Measurements from ENCODE around the gene GPR150. TPM values are rescaled to one million over a fixed set of nuclear protein-coding genes. Genes with fewer than 3 reads are reported as not detected.

The GPR150 gene
- polyA plus RNA-seq, 1 of the 3 experiments (the other 2 are of a cell fraction) = 0.07 TPM

DNA sequence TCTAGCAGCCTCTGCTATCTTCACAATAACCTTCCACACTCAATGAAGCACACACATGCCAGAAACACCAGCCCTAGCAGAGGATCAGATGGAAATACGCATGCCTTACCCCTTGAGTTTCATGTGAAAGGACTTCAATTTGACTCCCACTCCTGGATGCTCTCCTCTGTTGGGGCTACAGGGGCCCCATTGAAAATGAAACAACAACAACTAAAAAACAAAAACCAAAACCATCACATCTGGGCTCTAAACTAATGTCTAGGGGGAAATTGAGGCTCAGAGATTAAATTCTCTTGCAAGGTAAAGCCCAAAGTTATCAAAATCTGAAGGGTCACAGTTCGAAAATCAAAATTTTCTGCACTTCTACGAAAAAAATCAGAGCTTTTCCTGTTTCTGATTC is 18.7 kb downstream of the GPR150 start:
- Histone ChIP-seq H3K27me3 (ENCODE audit: insufficient read depth) (no peaks in the 10 kb centered on the region), H3K9ac (no peak overlapping the region), H2AFZ (ENCODE audit: low read depth) (peak overlapping the region; percentile 17; the same call in 1 of the 2 replicates), H3K79me2 (ENCODE audit: insufficient read depth) (no peaks in the 10 kb centered on the region), H3K9me2 (no peaks in the 10 kb centered on the region), H3K4me3 (ENCODE audit: low read depth in 2 of 2, low read length in 1 of 2) (no peak overlapping the region), H3K36me3 (replicated peaks in 1 of 2; ENCODE audit: control insufficient read depth in 1 of 2, insufficient read depth in 2 of 2, low read length in 1 of 2) (no peaks in the 10 kb centered on the region), H4K20me1 (ENCODE audit: insufficient read depth) (no peaks in the 10 kb centered on the region), H3K4me2 (no peak overlapping the region), H3K27ac (ENCODE audit: low read depth in 2 of 2, low read length in 1 of 2) (no peak overlapping the region), H3K9me3 (no peaks in the 10 kb centered on the region), H3K4me1 (ENCODE audit: control insufficient read depth in 1 of 2, insufficient read depth in 2 of 2, low read depth in 1 of 2, low read length in 1 of 2) (no peaks in the 10 kb centered on the region), H3F3A (replicated peaks; ENCODE audit: insufficient read depth) (no peaks in the 10 kb centered on the region)
- DNase-seq = no peak
- WGBS (ENCODE audit: low lambda C conversion rate) = 36% methylated on average over 3 of the region's 3 CpGs
- ChIA-PET CTCF (interaction anchor here (1.8 kb wide), 1 partner anchor 143 kb away, joined by 3 read pairs; no protein-coding TSS in a partner anchor), POLR2A (no interaction called here)
- TF ChIP-seq RXRA (IDR thresholded peaks at IDR 0.05; ENCODE audit: borderline replicate concordance, low read depth) (no peak), EZH2phosphoT487 (IDR thresholded peaks at IDR 0.05; ENCODE audit: borderline replicate concordance, low read depth) (no peak), JUND (IDR thresholded peaks at IDR 0.05) (no peak), GABPA (IDR thresholded peaks at IDR 0.05; ENCODE audit: low read depth) (no peak)
- TF ChIP-seq, protein P1, sequence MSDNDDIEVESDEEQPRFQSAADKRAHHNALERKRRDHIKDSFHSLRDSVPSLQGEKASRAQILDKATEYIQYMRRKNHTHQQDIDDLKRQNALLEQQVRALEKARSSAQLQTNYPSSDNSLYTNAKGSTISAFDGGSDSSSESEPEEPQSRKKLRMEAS (IDR thresholded peaks at IDR 0.05; ENCODE audit: low read depth) = no peak
- TF ChIP-seq, protein P2, sequence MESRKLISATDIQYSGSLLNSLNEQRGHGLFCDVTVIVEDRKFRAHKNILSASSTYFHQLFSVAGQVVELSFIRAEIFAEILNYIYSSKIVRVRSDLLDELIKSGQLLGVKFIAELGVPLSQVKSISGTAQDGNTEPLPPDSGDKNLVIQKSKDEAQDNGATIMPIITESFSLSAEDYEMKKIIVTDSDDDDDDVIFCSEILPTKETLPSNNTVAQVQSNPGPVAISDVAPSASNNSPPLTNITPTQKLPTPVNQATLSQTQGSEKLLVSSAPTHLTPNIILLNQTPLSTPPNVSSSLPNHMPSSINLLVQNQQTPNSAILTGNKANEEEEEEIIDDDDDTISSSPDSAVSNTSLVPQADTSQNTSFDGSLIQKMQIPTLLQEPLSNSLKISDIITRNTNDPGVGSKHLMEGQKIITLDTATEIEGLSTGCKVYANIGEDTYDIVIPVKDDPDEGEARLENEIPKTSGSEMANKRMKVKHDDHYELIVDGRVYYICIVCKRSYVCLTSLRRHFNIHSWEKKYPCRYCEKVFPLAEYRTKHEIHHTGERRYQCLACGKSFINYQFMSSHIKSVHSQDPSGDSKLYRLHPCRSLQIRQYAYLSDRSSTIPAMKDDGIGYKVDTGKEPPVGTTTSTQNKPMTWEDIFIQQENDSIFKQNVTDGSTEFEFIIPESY (IDR thresholded peaks at IDR 0.05; ENCODE audit: borderline replicate concordance, low read depth) = no peak
- TF ChIP-seq, protein P3, sequence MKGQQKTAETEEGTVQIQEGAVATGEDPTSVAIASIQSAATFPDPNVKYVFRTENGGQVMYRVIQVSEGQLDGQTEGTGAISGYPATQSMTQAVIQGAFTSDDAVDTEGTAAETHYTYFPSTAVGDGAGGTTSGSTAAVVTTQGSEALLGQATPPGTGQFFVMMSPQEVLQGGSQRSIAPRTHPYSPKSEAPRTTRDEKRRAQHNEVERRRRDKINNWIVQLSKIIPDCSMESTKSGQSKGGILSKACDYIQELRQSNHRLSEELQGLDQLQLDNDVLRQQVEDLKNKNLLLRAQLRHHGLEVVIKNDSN (IDR thresholded peaks at IDR 0.05; ENCODE audit: borderline replicate concordance, low read depth) = no peak

DNA sequence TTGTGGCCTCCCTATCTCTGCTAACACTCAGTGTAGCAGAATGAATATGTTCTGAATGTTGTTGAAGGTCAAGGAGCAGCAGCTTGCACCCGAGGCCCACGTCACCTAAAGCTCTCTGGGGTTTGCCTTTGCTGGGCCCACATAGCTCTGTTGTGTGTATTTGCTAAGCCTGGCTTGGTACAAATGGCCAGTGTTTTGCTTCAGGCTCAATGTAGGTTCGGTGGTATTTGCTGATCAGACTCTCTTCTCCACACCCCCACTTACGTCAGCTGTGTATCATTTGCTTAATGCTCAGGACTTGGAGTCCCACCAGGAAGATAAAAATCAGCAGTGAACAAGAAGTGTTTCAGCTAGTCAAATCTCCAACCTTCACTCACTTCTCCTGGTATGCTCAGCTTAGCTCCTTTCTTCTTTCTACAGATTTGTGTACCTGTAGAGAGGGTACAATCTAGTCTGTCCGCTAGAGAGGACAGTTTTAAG is 21.9 kb downstream of the GPR150 start:
- no peak for TF ChIP-seq YY1 (IDR thresholded peaks at IDR 0.05; ENCODE audit: low read depth)
- no peak for TF ChIP-seq NRF1 (IDR thresholded peaks at IDR 0.05; ENCODE audit: low read depth, low read length)
- TF ChIP-seq, protein P4, sequence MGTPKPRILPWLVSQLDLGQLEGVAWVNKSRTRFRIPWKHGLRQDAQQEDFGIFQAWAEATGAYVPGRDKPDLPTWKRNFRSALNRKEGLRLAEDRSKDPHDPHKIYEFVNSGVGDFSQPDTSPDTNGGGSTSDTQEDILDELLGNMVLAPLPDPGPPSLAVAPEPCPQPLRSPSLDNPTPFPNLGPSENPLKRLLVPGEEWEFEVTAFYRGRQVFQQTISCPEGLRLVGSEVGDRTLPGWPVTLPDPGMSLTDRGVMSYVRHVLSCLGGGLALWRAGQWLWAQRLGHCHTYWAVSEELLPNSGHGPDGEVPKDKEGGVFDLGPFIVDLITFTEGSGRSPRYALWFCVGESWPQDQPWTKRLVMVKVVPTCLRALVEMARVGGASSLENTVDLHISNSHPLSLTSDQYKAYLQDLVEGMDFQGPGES (IDR thresholded peaks at IDR 0.05; ENCODE audit: low read depth, low read length) = no peak
- no peak for TF ChIP-seq RFX5 (IDR thresholded peaks at IDR 0.05; ENCODE audit: low read length)
- TF ChIP-seq FOXJ3 (CRISPR knock-in tag; IDR thresholded peaks at IDR 0.05) = no peak
- TF ChIP-seq TEAD4 (IDR thresholded peaks at IDR 0.05; ENCODE audit: borderline replicate concordance, insufficient read depth) = no peak
- no peak for TF ChIP-seq NFIC (IDR thresholded peaks at IDR 0.05; ENCODE audit: borderline replicate concordance)
- no peak for TF ChIP-seq MXI1 (IDR thresholded peaks at IDR 0.05; ENCODE audit: low read depth, low read length)
- TF ChIP-seq MEF2A (IDR thresholded peaks at IDR 0.05; ENCODE audit: borderline replicate concordance, low read depth) = no peak
- TF ChIP-seq, protein P5, sequence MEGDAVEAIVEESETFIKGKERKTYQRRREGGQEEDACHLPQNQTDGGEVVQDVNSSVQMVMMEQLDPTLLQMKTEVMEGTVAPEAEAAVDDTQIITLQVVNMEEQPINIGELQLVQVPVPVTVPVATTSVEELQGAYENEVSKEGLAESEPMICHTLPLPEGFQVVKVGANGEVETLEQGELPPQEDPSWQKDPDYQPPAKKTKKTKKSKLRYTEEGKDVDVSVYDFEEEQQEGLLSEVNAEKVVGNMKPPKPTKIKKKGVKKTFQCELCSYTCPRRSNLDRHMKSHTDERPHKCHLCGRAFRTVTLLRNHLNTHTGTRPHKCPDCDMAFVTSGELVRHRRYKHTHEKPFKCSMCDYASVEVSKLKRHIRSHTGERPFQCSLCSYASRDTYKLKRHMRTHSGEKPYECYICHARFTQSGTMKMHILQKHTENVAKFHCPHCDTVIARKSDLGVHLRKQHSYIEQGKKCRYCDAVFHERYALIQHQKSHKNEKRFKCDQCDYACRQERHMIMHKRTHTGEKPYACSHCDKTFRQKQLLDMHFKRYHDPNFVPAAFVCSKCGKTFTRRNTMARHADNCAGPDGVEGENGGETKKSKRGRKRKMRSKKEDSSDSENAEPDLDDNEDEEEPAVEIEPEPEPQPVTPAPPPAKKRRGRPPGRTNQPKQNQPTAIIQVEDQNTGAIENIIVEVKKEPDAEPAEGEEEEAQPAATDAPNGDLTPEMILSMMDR (IDR thresholded peaks at IDR 0.05) = no peak
- no peaks in the 10 kb centered on the region for H3K27me3 ChIP-seq (ENCODE audit: insufficient read depth)
- CTCF ChIA-PET = interaction anchor here (1.4 to 9.5 kb wide), 3 partner anchors 11 to 204 kb away, joined by 3 to 139 read pairs (median 39); no protein-coding TSS in a partner anchor
- no peaks in the 10 kb centered on the region for H4K20me1 ChIP-seq (ENCODE audit: insufficient read depth)
- H3K9me2 ChIP-seq = no peaks in the 10 kb centered on the region
- WGBS (ENCODE audit: low lambda C conversion rate) = 79% methylated on average over 4 of the region's 5 CpGs
- H3K4me1 ChIP-seq (ENCODE audit: control insufficient read depth in 1 of 2, insufficient read depth in 2 of 2, low read depth in 1 of 2, low read length in 1 of 2) = peaks cover 0 to 2% of the 10 kb centered on the region in 2 experiments; a peak in 1 of 4 replicates
- no peak overlapping the region for H3K4me3 ChIP-seq (ENCODE audit: low read depth in 2 of 2, low read length in 1 of 2)
- no peaks in the 10 kb centered on the region for H3K79me2 ChIP-seq (ENCODE audit: insufficient read depth)
- H3K4me2 ChIP-seq = no peak overlapping the region
- DNase-seq = no peak
- H3K9ac ChIP-seq = no peak overlapping the region
- peaks cover 6% of the 10 kb centered on the region for H3F3A ChIP-seq (replicated peaks; ENCODE audit: insufficient read depth)
- H3K27ac ChIP-seq (ENCODE audit: low read depth in 2 of 2, low read length in 1 of 2) = no peak overlapping the region
- POLR2A ChIA-PET = no interaction called here
- H3K36me3 ChIP-seq (replicated peaks in 1 of 2; ENCODE audit: control insufficient read depth in 1 of 2, insufficient read depth in 2 of 2, low read length in 1 of 2) = no peaks in the 10 kb centered on the region
- H3K9me3 ChIP-seq = no peaks in the 10 kb centered on the region
- H2AFZ ChIP-seq (ENCODE audit: low read depth) = no peak overlapping the region
